K562 (cell line): Measurements from ENCODE around the gene SGPP2.

Experiments used
- BHLHE40 ChIP-seq: IDR thresholded peaks from 2 replicates; pipeline ENCODE4 v1.6.1; 2011; ENCODE audit warnings: low read length, improper control_type of control experiment
- RBFOX2 ChIP-seq: fragments of 200-400 bp; formaldehyde crosslinking; IDR thresholded peaks from 2 replicates; pipeline ENCODE4 v1.6.1; 2017; ENCODE audit warnings: low read depth, mild to moderate bottlenecking, low read length, moderate library complexity

GRCh38 chr2:222499226-222499625, 74.9 kb downstream of the SGPP2 start:
- TF ChIP-seq RBFOX2, result no peak
- TF ChIP-seq BHLHE40, result no peak
